K562 (cell line): Measurements from ENCODE around the gene RPAP2. TPM values are rescaled to one million over a fixed set of nuclear protein-coding genes. Genes with fewer than 3 reads are reported as not detected.

Experiments used
- ARID3B ChIP-seq: fragments of 250-450 bp; sonication (Bioruptor Pico); IDR thresholded peaks from 2 replicates; pipeline ENCODE4 v1.4.0; 2020; ENCODE audit warnings: borderline replicate concordance
- BCLAF1 ChIP-seq, 2 experiments: fragments of 450-650 bp in 1 of 2; IDR thresholded peaks; 2 replicates each; pipeline ENCODE4 v1.6.1; 2011 to 2017; ENCODE audit warnings: low read depth in 2 of 2, antibody characterized with exemption in 1 of 2, borderline replicate concordance in 1 of 2, low read length in 1 of 2, mild to moderate bottlenecking in 1 of 2, mixed read lengths in 1 of 2; ENCODE audit not compliant: control insufficient read depth in 1 of 2
- CREBBP ChIP-seq: IDR thresholded peaks from one replicate; pipeline ENCODE4 v1.6.1; 2012; ENCODE audit warnings: low read depth, mild to moderate bottlenecking, control low read depth, inconsistent platforms, low read length
- GTF2E2 ChIP-seq: fragments of 200-800 bp; sonication (Bioruptor generic); IDR thresholded peaks from 2 replicates; pipeline ENCODE4 v1.6.1; 2016; ENCODE audit warnings: missing genetic modification characterization, missing compliant biosample characterization
- KAT2B ChIP-seq: IDR thresholded peaks from one replicate; pipeline ENCODE4 v1.6.1; 2012; ENCODE audit warnings: low read depth, mild to moderate bottlenecking, control low read depth, inconsistent platforms, low read length, moderate library complexity
- KLF1 ChIP-seq: fragments of 450-650 bp; IDR thresholded peaks from 2 replicates; pipeline ENCODE4 v1.6.1; 2016; ENCODE audit warnings: missing genetic modification characterization, missing compliant biosample characterization
- NFRKB ChIP-seq: fragments of 450-650 bp; IDR thresholded peaks from 2 replicates; pipeline ENCODE4 v1.6.1; 2016; ENCODE audit warnings: low read depth
- PRPF4 ChIP-seq: fragments of 200-400 bp; formaldehyde crosslinking; IDR thresholded peaks from one replicate; pipeline ENCODE4 v1.6.1; 2017; ENCODE audit warnings: low read length, low read depth, mild to moderate bottlenecking; ENCODE audit not compliant: insufficient read depth, poor library complexity, severe bottlenecking
- ZNF263 ChIP-seq: sonication (generic); formaldehyde crosslinking; IDR thresholded peaks from 2 replicates; pipeline ENCODE4 v1.8.0; 2022; ENCODE audit warnings: mild to moderate bottlenecking, missing genetic modification reagents, borderline replicate concordance
- ZNF354B ChIP-seq: fragments of 250-450 bp; sonication (Bioruptor Pico); IDR thresholded peaks from 2 replicates; pipeline ENCODE4 v1.4.0; 2020
- ZNF592 ChIP-seq: fragments of 450-650 bp; IDR thresholded peaks from 2 replicates; pipeline ENCODE4 v1.6.1; 2017; ENCODE audit warnings: antibody characterized with exemption, mild to moderate bottlenecking
- ZNF644 ChIP-seq: fragments of 200-800 bp; sonication (Bioruptor generic); IDR thresholded peaks from 2 replicates; pipeline ENCODE4 v1.6.1; 2016; ENCODE audit warnings: low read depth, missing genetic modification characterization, missing compliant biosample characterization
- ZNF699 ChIP-seq: fragments of 250-450 bp; sonication (Bioruptor Pico); IDR thresholded peaks from 2 replicates; pipeline ENCODE4 v1.8.0; 2021; ENCODE audit warnings: mild to moderate bottlenecking, moderate library complexity; ENCODE audit not compliant: insufficient replicate concordance
- ZNF766 ChIP-seq: fragments of 200-800 bp; sonication (Bioruptor generic); conservative IDR thresholded peaks from 2 replicates; pipeline ENCODE4 v1.6.1; 2016; ENCODE audit warnings: missing genetic modification characterization, missing compliant biosample characterization
- ZNF79 ChIP-seq: fragments of 250-450 bp; sonication (Bioruptor Pico); IDR thresholded peaks from 2 replicates; pipeline ENCODE4 v1.4.0; 2020; ENCODE audit warnings: low read depth, mild to moderate bottlenecking, moderate library complexity
- polyA plus RNA-seq, 8 experiments: library from polyadenylated mRNA; depleted of rRNA in 4 of 8; stranded (reverse) in 5 of 8; unstranded in 3 of 8; fragments of >200 nt; fragmentation: Nextera tagmentation in 2 of 8; fragmentation: Illumina TruSeq in 1 of 8; extraction: Ambion mirVana in 2 of 8; extraction: Trizol in 1 of 8; gene quantifications; 2 replicates each; pipeline versions ENCODE4 v1.2.1 to v1.2.3, GENCODE V29; 2011 to 2014; ENCODE audit warnings: inconsistent platforms in 1 of 8, missing spikeins in 1 of 8
- total RNA-seq, 7 experiments: library from RNA; depleted of rRNA in 6 of 7; stranded (reverse); fragments of >200 nt in 6 of 7; fragmentation: Illumina TruSeq in 2 of 7; extraction: Trizol in 2 of 7; gene quantifications; 2 replicates each; pipeline versions ENCODE4 v1.2.1 to v1.2.3, GENCODE V29; 2011 to 2021; ENCODE audit warnings: low replicate concordance in 1 of 7
- TF ChIP-seq, protein P1 (sequence below): IDR thresholded peaks from 2 replicates; pipeline ENCODE4 v1.6.1; 2011; ENCODE audit not compliant: insufficient read length; ENCODE audit errors: extremely low read depth
- TF ChIP-seq, protein P2 (sequence below): sonication (generic); formaldehyde crosslinking; IDR thresholded peaks from 2 replicates; pipeline ENCODE4 v1.8.0; 2022; ENCODE audit warnings: mild to moderate bottlenecking, missing genetic modification reagents

Gene RPAP2
- total and polyA plus RNA-seq, 9 of the 15 experiments (the other 6 are each of a cell fraction or from before 2014, with no cell fraction given) = 6.2 to 41.7 (median 28.7) TPM

DNA sequence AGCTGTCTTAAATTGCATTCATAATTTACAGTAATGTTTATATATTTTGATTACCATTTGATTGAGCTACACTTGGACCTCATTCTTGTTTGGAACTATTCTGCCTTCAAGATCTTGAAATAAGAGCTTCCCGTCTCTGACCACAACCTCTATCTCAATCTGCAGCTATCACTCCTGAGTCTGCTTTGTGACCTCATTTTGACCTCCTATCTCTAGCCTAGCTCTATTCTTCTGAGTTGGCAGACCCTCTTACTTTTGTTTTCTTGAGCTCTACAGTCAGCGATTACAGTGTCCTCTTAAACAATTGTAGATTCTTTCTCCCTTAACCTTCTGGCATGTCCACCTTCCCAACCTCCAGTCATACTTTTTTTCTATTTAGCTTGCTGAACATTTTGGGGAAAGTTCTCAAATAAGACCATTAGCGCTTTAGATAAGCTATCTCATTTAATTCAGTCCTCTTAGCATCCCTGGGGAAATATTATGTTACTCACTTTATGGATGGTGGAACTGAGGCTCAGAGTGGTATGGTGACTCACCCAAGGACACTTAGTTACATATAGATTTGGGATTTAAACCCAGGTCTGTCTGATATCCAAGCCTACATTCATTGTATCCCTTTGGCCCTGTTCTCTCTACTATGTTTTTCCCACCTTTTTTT is 19.1 kb downstream of the RPAP2 start (continued):
- TF ChIP-seq ARID3B (CRISPR knock-in tag) (no peak), ZNF79 (no peak), KLF1 (tag) (no peak), ZNF354B (CRISPR knock-in tag) (no peak), CREBBP (no peak), ZNF644 (tag) (no peak), ZNF592 (no peak), PRPF4 (no peak), NFRKB (no peak), ZNF699 (no peak), ZNF766 (no peak), BCLAF1 (IDR thresholded peaks at IDR 0.05; ENCODE audit: borderline replicate concordance in 1 of 2, control insufficient read depth in 1 of 2, low read depth in 2 of 2, low read length in 1 of 2) (no peak), ZNF263 (CRISPR knock-in tag) (no peak), KAT2B (no peak), GTF2E2 (tag) (no peak)
- TF ChIP-seq, protein P1, sequence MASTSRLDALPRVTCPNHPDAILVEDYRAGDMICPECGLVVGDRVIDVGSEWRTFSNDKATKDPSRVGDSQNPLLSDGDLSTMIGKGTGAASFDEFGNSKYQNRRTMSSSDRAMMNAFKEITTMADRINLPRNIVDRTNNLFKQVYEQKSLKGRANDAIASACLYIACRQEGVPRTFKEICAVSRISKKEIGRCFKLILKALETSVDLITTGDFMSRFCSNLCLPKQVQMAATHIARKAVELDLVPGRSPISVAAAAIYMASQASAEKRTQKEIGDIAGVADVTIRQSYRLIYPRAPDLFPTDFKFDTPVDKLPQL = no peak
- TF ChIP-seq, protein P2, sequence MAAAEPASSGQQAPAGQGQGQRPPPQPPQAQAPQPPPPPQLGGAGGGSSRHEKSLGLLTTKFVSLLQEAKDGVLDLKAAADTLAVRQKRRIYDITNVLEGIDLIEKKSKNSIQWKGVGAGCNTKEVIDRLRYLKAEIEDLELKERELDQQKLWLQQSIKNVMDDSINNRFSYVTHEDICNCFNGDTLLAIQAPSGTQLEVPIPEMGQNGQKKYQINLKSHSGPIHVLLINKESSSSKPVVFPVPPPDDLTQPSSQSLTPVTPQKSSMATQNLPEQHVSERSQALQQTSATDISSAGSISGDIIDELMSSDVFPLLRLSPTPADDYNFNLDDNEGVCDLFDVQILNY (CRISPR knock-in tag) = no peak
